Measurements from ENCODE around the gene ARID1B.

DNA sequence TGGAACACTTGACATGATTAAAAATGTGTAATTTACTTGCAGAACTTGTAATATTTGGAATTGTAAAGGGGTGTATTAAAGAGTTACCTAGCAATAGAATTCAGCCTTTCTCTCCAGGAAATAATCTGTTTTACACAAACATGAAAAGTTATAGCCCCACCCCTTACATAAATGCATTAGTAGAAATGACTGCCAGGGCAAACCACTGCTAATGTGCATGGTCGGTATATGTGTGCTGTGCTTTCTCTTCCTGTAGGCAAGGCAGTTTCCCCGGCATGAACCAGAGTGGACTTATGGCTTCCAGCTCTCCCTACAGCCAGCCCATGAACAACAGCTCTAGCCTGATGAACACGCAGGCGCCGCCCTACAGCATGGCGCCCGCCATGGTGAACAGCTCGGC is 389.6 kb downstream of the ARID1B start:
- TF ChIP-seq CTCF (IDR thresholded peaks at IDR 0.05; ENCODE audit: low read length) (no peak), EZH2 (IDR thresholded peaks at IDR 0.05; ENCODE audit: borderline replicate concordance, low read length) (no peak)

Data from OCI-LY1 (cell line).